Neuronal stem cell (in vitro differentiated cells): Measurements from ENCODE around the gene DOCK11.
A peak's percentile ranks its signal among the peaks of the same experiment; 100 is the strongest.

Experiments used
- DNase-seq: peaks from one replicate; pipeline ENCODE4 v3.0.0-alpha.2; 2013; ENCODE audit warnings: low spot score
- H2AFZ ChIP-seq: one replicate; pipeline ENCODE4 v1.6.1; 2013; ENCODE audit warnings: mild to moderate bottlenecking, low read length, inconsistent platforms
- H2AK5ac ChIP-seq: 2 replicates; pipeline ENCODE4 v1.6.1; 2013; ENCODE audit warnings: low read depth, mild to moderate bottlenecking, inconsistent platforms, low read length, moderate library complexity, mixed read lengths
- H2BK120ac ChIP-seq: 2 replicates; pipeline ENCODE4 v1.6.1; 2013; ENCODE audit warnings: low read depth, mild to moderate bottlenecking, inconsistent platforms, low read length, moderate library complexity, mixed read lengths
- H2BK12ac ChIP-seq: one replicate; pipeline ENCODE4 v1.6.1; 2013; ENCODE audit warnings: low read length, inconsistent platforms
- H2BK15ac ChIP-seq: 2 replicates; pipeline ENCODE4 v1.6.1; 2013; ENCODE audit warnings: mild to moderate bottlenecking, low read length, inconsistent platforms, mixed read lengths
- H2BK5ac ChIP-seq: one replicate; pipeline ENCODE4 v1.6.1; 2013; ENCODE audit warnings: inconsistent platforms, mild to moderate bottlenecking, low read length, moderate library complexity
- H3K14ac ChIP-seq: one replicate; pipeline ENCODE4 v1.6.1; 2013; ENCODE audit warnings: low read length, inconsistent platforms
- H3K18ac ChIP-seq: 2 replicates; pipeline ENCODE4 v1.6.1; 2013; ENCODE audit warnings: low read length, inconsistent platforms
- H3K23ac ChIP-seq: 2 replicates; pipeline ENCODE4 v1.6.1; 2013; ENCODE audit warnings: low read depth, mild to moderate bottlenecking, mixed read lengths, low read length, inconsistent platforms; ENCODE audit not compliant: poor library complexity
- H3K27ac ChIP-seq: replicated peaks from 3 replicates; pipeline ENCODE4 v1.5.1; 2013; ENCODE audit warnings: low read length, inconsistent platforms
- H3K27me3 ChIP-seq, 3 experiments: 2 replicates each; pipeline ENCODE4 v1.6.1; 2013; ENCODE audit warnings: low read length in 3 of 3, mild to moderate bottlenecking in 2 of 3, inconsistent platforms in 1 of 3, low read depth in 1 of 3, mixed read lengths in 1 of 3, moderate library complexity in 1 of 3; ENCODE audit not compliant: control insufficient read depth in 3 of 3, insufficient read depth in 3 of 3
- H3K36me3 ChIP-seq, 2 donors: replicated peaks in 1 of 2; 2 replicates each; pipeline ENCODE4 v1.6.1; 2013; ENCODE audit warnings: low read length in 2 of 2; ENCODE audit not compliant: control insufficient read depth in 2 of 2, insufficient read depth in 2 of 2
- H3K4ac ChIP-seq: 2 replicates; pipeline ENCODE4 v1.6.1; 2013; ENCODE audit warnings: inconsistent platforms, mild to moderate bottlenecking, low read length, moderate library complexity
- H3K4me1 ChIP-seq, 2 donors: 1 replicate in 1 of 2; 2 replicates in 1 of 2; pipeline ENCODE4 v1.6.1; 2013; ENCODE audit warnings: low read length in 2 of 2, low read depth in 1 of 2; ENCODE audit not compliant: control insufficient read depth in 2 of 2, insufficient read depth in 1 of 2
- H3K4me2 ChIP-seq: one replicate; pipeline ENCODE4 v1.6.1; 2013; ENCODE audit warnings: mild to moderate bottlenecking, low read length, inconsistent platforms; ENCODE audit not compliant: insufficient read depth, poor library complexity, severe bottlenecking
- H3K4me3 ChIP-seq, 2 donors: 2 replicates each; pipeline ENCODE4 v1.5.1; 2013; ENCODE audit warnings: low read length in 2 of 2, mild to moderate bottlenecking in 2 of 2, inconsistent platforms in 1 of 2, moderate library complexity in 1 of 2
- H3K79me1 ChIP-seq: one replicate; pipeline ENCODE4 v1.6.1; 2013; ENCODE audit warnings: low read depth, mild to moderate bottlenecking, inconsistent platforms, low read length, moderate library complexity
- H3K9ac ChIP-seq: one replicate; pipeline ENCODE4 v1.6.1; 2013; ENCODE audit warnings: mild to moderate bottlenecking, low read depth, low read length, inconsistent platforms; ENCODE audit not compliant: poor library complexity
- H3K9me3 ChIP-seq, 2 donors: replicated peaks in 1 of 2; 2 replicates each; pipeline versions ENCODE3 to v1.6.1; 2013; ENCODE audit warnings: low read length in 2 of 2, mild to moderate bottlenecking in 2 of 2, inconsistent platforms in 1 of 2, low read depth in 1 of 2, mixed read lengths in 1 of 2, moderate library complexity in 1 of 2; ENCODE audit not compliant: control insufficient read depth in 2 of 2, insufficient read depth in 1 of 2
- H4K8ac ChIP-seq: one replicate; pipeline ENCODE4 v1.6.1; 2013; ENCODE audit warnings: low read depth, mild to moderate bottlenecking, inconsistent platforms, low read length, moderate library complexity
- H4K91ac ChIP-seq: one replicate; pipeline ENCODE4 v1.6.1; 2013; ENCODE audit warnings: low read length, low read depth, mild to moderate bottlenecking, inconsistent platforms; ENCODE audit not compliant: poor library complexity
- WGBS, 2 donors: extraction: QIAGEN DNeasy Blood & Tissue Kit; methylation state at CpG; one replicate each; pipeline ENCODE4 v1.1.7; 2013; ENCODE audit warnings: missing lambda C conversion rate in 2 of 2, mixed read lengths in 1 of 2; ENCODE audit not compliant: insufficient read length in 2 of 2, insufficient replicate concordance in 1 of 2; ENCODE audit errors: extremely low coverage in 2 of 2; 5-methylcytosine and 5-hydroxymethylcytosine counted together

The DOCK11 gene

DNA sequence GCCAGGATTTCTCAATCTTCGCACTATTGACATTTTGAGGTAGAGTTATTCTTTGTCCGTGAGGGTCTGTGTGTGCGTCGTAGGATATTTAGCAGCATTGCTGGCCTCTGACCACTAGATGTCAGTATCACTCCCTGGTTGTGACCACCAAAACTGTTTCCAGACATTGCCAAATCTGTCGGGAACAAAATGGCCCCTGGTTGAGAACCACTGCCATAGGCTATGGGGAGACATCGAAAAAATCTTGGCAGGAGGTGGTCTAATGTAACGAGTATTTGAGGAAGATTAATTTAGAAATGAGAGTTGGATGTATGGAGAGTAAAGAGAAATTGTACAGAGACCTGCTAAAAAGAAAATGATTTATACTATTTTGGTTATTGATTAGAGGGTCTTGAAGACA lies 108.4 kb downstream of the DOCK11 start:
- H2BK120ac ChIP-seq = no peak overlapping the region
- H3K18ac ChIP-seq = no peak overlapping the region
- no peaks in the 10 kb centered on the region for H3K4me1 ChIP-seq
- no peak overlapping the region for H2BK15ac ChIP-seq
- no peak overlapping the region for H3K14ac ChIP-seq
- H3K36me3 ChIP-seq = peaks cover 0 to 9% of the 10 kb centered on the region in 2 donors
- no peak overlapping the region for H3K4me3 ChIP-seq
- no peak overlapping the region for H2BK12ac ChIP-seq
- no peaks in the 10 kb centered on the region for H3K27me3 ChIP-seq
- H3K23ac ChIP-seq = no peak overlapping the region
- no peaks in the 10 kb centered on the region for H3K79me1 ChIP-seq
- WGBS, 2 donors = 100% methylated on average over 1 of the region's 7 CpGs
- no peak overlapping the region for H3K4ac ChIP-seq
- H2BK5ac ChIP-seq = no peak overlapping the region
- H4K8ac ChIP-seq = no peak overlapping the region
- DNase-seq = peak; percentile 38
- H3K27ac ChIP-seq = no peak overlapping the region
- H2AK5ac ChIP-seq = no peak overlapping the region
- no peak overlapping the region for H3K4me2 ChIP-seq
- no peak overlapping the region for H3K9ac ChIP-seq
- no peak overlapping the region for H4K91ac ChIP-seq
- no peak overlapping the region for H2AFZ ChIP-seq
- H3K9me3 ChIP-seq = no peaks in the 10 kb centered on the region

DNA sequence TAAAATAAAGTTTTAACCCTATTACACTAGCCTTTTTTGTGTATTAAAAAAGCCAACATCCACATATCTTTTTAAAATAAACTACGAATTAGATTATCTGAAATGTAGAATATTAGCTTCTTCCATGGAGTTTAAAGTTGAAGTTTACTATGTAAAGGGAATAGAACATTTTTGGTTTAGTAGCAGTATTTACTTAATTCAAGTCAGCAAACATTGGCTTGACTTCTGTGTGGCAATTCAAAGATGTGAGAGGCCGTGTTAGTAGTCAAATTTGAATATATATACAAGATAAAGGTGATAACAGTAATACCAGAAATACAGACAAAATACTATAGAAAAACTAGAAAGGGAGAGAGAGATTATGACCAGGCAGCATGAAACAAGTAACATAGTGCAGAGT lies 116.7 kb downstream of the DOCK11 start:
- Histone ChIP-seq H3K14ac (no peak overlapping the region), H2BK5ac (no peak overlapping the region), H3K4ac (no peak overlapping the region), H2AK5ac (no peak overlapping the region), H3K36me3 (peaks cover 2 to 35% of the 10 kb centered on the region in 2 donors), H3K9me3 (no peaks in the 10 kb centered on the region), H3K79me1 (no peaks in the 10 kb centered on the region), H4K91ac (no peak overlapping the region), H3K27me3 (peaks cover 0 to 5% (median 0%) of the 10 kb centered on the region in 3 experiments), H4K8ac (no peak overlapping the region), H3K4me2 (no peak overlapping the region), H2BK15ac (no peak overlapping the region), H3K4me1 (no peaks in the 10 kb centered on the region), H2BK12ac (no peak overlapping the region), H2AFZ (no peak overlapping the region), H3K4me3 (no peak overlapping the region), H3K27ac (no peak overlapping the region), H2BK120ac (no peak overlapping the region), H3K23ac (no peak overlapping the region), H3K18ac (no peak overlapping the region), H3K9ac (no peak overlapping the region)
- no CpG with 5 or more reads among the region's 2 CpGs for WGBS, 2 donors
- no peak for DNase-seq

DNA sequence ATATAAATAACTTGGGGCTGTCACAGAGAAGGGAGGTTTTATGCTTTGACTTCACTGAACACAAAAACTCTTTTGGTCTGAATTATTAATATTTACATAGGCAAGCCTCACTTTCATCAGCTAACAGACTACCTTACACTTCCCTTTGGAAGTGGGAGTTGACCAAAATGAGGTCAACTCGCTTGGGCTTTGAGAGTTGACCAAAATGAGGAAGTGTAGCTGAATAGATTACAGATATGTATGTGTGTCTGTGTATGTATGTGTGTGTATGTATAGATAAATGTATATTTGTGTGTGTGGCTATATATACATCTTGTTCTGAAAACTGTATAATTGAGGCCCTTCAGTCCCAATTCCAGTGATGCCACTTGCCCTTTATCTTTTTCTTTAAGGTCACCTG lies 118.5 kb downstream of the DOCK11 start:
- Histone ChIP-seq H2BK12ac (no peak overlapping the region), H3K9me3 (no peaks in the 10 kb centered on the region), H3K9ac (no peak overlapping the region), H3K4me1 (no peaks in the 10 kb centered on the region), H4K8ac (no peak overlapping the region), H3K27me3 (peaks cover 0 to 5% (median 0%) of the 10 kb centered on the region in 3 experiments), H4K91ac (no peak overlapping the region), H3K79me1 (no peaks in the 10 kb centered on the region), H3K27ac (no peak overlapping the region), H2AK5ac (no peak overlapping the region), H2BK5ac (no peak overlapping the region), H2AFZ (no peak overlapping the region), H3K4ac (no peak overlapping the region), H3K23ac (no peak overlapping the region), H3K4me3 (no peak overlapping the region), H3K18ac (no peak overlapping the region), H2BK120ac (no peak overlapping the region), H3K4me2 (no peak overlapping the region), H3K36me3 (peaks cover 2 to 25% of the 10 kb centered on the region in 2 donors), H2BK15ac (no peak overlapping the region), H3K14ac (no peak overlapping the region)
- DNase-seq = no peak
- no CpG with 5 or more reads among the region's 1 CpG for WGBS, 2 donors

DNA sequence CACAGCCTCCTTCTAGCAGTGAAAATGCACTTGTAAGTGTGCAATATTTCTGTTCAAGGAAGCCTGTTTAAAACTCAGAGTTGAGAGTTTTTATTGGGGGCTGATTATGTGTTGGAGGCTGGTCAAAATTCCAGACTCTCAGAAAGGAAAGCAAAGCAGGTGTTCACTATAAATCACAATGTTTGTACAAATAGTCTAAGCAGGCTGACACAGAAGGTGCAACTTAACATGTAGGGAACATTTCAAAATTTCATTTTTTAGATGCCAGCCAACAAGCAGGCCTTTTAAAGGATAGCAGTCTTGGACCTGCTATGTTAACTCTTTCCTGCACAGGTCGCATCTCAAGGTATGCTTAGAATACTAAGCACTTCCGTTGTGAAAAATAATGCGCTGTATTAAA lies 119.5 kb downstream of the DOCK11 start:
- no peak overlapping the region for H3K18ac ChIP-seq
- H3K14ac ChIP-seq = no peak overlapping the region
- no peak overlapping the region for H2BK15ac ChIP-seq
- H2BK120ac ChIP-seq = no peak overlapping the region
- peaks cover 0 to 5% (median 0%) of the 10 kb centered on the region in 3 experiments for H3K27me3 ChIP-seq
- DNase-seq = no peak
- no peak overlapping the region for H3K27ac ChIP-seq
- H3K79me1 ChIP-seq = no peaks in the 10 kb centered on the region
- H2BK12ac ChIP-seq = no peak overlapping the region
- no peak overlapping the region for H3K4me3 ChIP-seq
- no peak overlapping the region for H2AFZ ChIP-seq
- H3K4me1 ChIP-seq = no peaks in the 10 kb centered on the region
- H4K91ac ChIP-seq = no peak overlapping the region
- no CpG with 5 or more reads among the region's 3 CpGs for WGBS, 2 donors
- no peaks in the 10 kb centered on the region for H3K9me3 ChIP-seq
- no peak overlapping the region for H3K4ac ChIP-seq
- H3K36me3 ChIP-seq = peaks cover 1 to 17% of the 10 kb centered on the region in 2 donors
- H4K8ac ChIP-seq = no peak overlapping the region
- H3K23ac ChIP-seq = no peak overlapping the region
- H3K9ac ChIP-seq = no peak overlapping the region
- H2BK5ac ChIP-seq = no peak overlapping the region
- H2AK5ac ChIP-seq = no peak overlapping the region
- no peak overlapping the region for H3K4me2 ChIP-seq
